K562 (cell line): ENCODE data around the gene HMGCL. TPM values are rescaled to one million over a fixed set of nuclear protein-coding genes. Genes with fewer than 3 reads are reported as not detected.

ENCODE experiments used
- ATAC-seq: fragments of 200-7000 bp; cut with Tn5 transposase; 3 replicates; pipeline ENCODE4 v1.9.1; 2020; ENCODE audit warnings: moderate library complexity
- BruUV-seq: library from RNA; stranded (reverse); fragments of 400-500 nt; replicated peaks from 2 replicates; lab custom pipeline; 2021; lab: Mats Ljungman, UMichigan
- CTCF ChIA-PET: fragments of 300-600 bp; formaldehyde crosslinking; extraction: SDS; loops from one replicate; lab custom pipeline; 2021; ENCODE audit warnings: low intra/inter-chr PET ratio; lab: Yijun Ruan, JAX
- POLR2A ChIA-PET: fragments of 300-600, 350-650 bp; sonication (Branson Sonifier 250); formaldehyde crosslinking; extraction: SDS; loops from one replicate; lab custom pipeline; 2021; ENCODE audit warnings: antibody characterized with exemption, inconsistent platforms; lab: Yijun Ruan, JAX
- DNase-seq, 4 experiments: peaks; one replicate each; pipeline versions ENCODE4 v3.0.0 to v3.0.0-alpha.2; 2011 to 2018; ENCODE audit warnings: low spot score in 3 of 4, mixed read lengths in 3 of 4; ENCODE audit errors: extremely low read depth in 1 of 4
- FAIRE-seq: peaks from 2 replicates; lab custom pipeline; 2011; peaks lifted over from hg19 to GRCh38; lab: Jason Lieb, UNC
- H2AFZ ChIP-seq: 2 replicates; pipeline ENCODE4 v1.6.0; 2011; ENCODE audit warnings: low read depth, low read length, control low read depth, inconsistent platforms
- H3K27ac ChIP-seq: fragments of 200-600 bp; 3 replicates; pipeline ENCODE4 v1.8.0; 2011; ENCODE audit warnings: low read depth, mild to moderate bottlenecking, control low read depth, inconsistent platforms, low read length, moderate library complexity, mixed read lengths; ENCODE audit errors: extremely low read depth
- H3K27me3 ChIP-seq, 2 experiments: fragments of 300-600 bp in 1 of 2; 2 replicates in 1 of 2; 3 replicates in 1 of 2; pipeline versions ENCODE4 v1.6.0 to v1.8.0; 2011; ENCODE audit warnings: inconsistent platforms in 2 of 2, low read length in 2 of 2, mild to moderate bottlenecking in 1 of 2, mixed read lengths in 1 of 2, moderate library complexity in 1 of 2; ENCODE audit not compliant: control insufficient read depth in 2 of 2, insufficient read depth in 2 of 2
- H3K36me3 ChIP-seq: fragments of 300-600 bp; 3 replicates; pipeline ENCODE4 v1.8.0; 2011; ENCODE audit warnings: mild to moderate bottlenecking, low read length, inconsistent platforms; ENCODE audit not compliant: control insufficient read depth, insufficient read depth
- H3K4me1 ChIP-seq, 2 experiments: fragments of 200-600 bp in 1 of 2; replicated peaks in 1 of 2; 2 replicates in 1 of 2; 3 replicates in 1 of 2; pipeline versions ENCODE4 v1.5.1 to v1.8.0; 2011; ENCODE audit warnings: inconsistent platforms in 2 of 2, low read length in 2 of 2, mild to moderate bottlenecking in 1 of 2, mixed read lengths in 1 of 2, moderate library complexity in 1 of 2; ENCODE audit not compliant: control insufficient read depth in 2 of 2, insufficient read depth in 2 of 2
- H3K4me2 ChIP-seq: 2 replicates; pipeline ENCODE4 v1.6.1; 2011; ENCODE audit warnings: low read length, control low read depth, inconsistent platforms, mixed read lengths; ENCODE audit not compliant: insufficient read depth
- H3K4me3 ChIP-seq: fragments of 200-600 bp; sonication (generic), shearing (Covaris generic); 2 replicates; pipeline ENCODE4 v1.5.1; 2016; ENCODE audit warnings: control low read depth, inconsistent platforms
- H3K79me2 ChIP-seq: fragments of 200-600 bp; 3 replicates; pipeline ENCODE4 v1.8.0; 2011; ENCODE audit warnings: low read length, inconsistent platforms; ENCODE audit not compliant: control insufficient read depth, insufficient read depth
- H3K9ac ChIP-seq, 2 experiments: 2 replicates each; pipeline versions ENCODE4 v1.6.0 to v1.6.1; 2011; ENCODE audit warnings: low read depth in 2 of 2, low read length in 2 of 2, control low read depth in 1 of 2, inconsistent platforms in 1 of 2, mild to moderate bottlenecking in 1 of 2, mixed read lengths in 1 of 2; ENCODE audit not compliant: insufficient read depth in 1 of 2
- H3K9me1 ChIP-seq: one replicate; pipeline ENCODE4 v1.6.0; 2011; ENCODE audit warnings: inconsistent platforms, mild to moderate bottlenecking, low read length, moderate library complexity; ENCODE audit not compliant: control insufficient read depth, insufficient read depth
- H3K9me3 ChIP-seq: replicated peaks from 2 replicates; pipeline ENCODE4 v1.5.1; 2011; ENCODE audit warnings: low read depth, low read length, inconsistent platforms; ENCODE audit not compliant: control insufficient read depth, insufficient read depth
- H4K20me1 ChIP-seq: replicated peaks from 2 replicates; pipeline ENCODE4 v1.6.1; 2011; ENCODE audit warnings: low read length, inconsistent platforms, mixed read lengths; ENCODE audit not compliant: control insufficient read depth, insufficient read depth
- ETS2 ChIP-seq: IDR thresholded peaks from 2 replicates; pipeline ENCODE4 v1.6.1; 2016; ENCODE audit warnings: borderline replicate concordance, missing genetic modification characterization, mild to moderate bottlenecking, moderate library complexity, missing compliant biosample characterization; ENCODE audit not compliant: poor library complexity, severe bottlenecking
- HEY1 ChIP-seq: fragments of 250-450 bp; sonication (Bioruptor Pico); IDR thresholded peaks from 2 replicates; pipeline ENCODE4 v1.5.0; 2020; ENCODE audit warnings: mild to moderate bottlenecking, moderate library complexity, borderline replicate concordance
- IRF2 ChIP-seq: sonication (generic); formaldehyde crosslinking; IDR thresholded peaks from 2 replicates; pipeline ENCODE4 v1.8.1; 2022; ENCODE audit warnings: mild to moderate bottlenecking, missing genetic modification reagents
- NFIC ChIP-seq: fragments of 450-650 bp; IDR thresholded peaks from 2 replicates; pipeline ENCODE4 v1.6.1; 2017; ENCODE audit warnings: mild to moderate bottlenecking, inconsistent platforms
- PHF20 ChIP-seq: fragments of 450-650 bp; IDR thresholded peaks from 2 replicates; pipeline ENCODE4 v1.6.1; 2018; ENCODE audit not compliant: partially characterized antibody
- TGIF2 ChIP-seq: sonication (generic); formaldehyde crosslinking; IDR thresholded peaks from 2 replicates; pipeline ENCODE4 v1.8.1; 2022; ENCODE audit warnings: mild to moderate bottlenecking, missing genetic modification reagents, moderate library complexity
- ZNF395 ChIP-seq: fragments of 200-800 bp; sonication (Bioruptor generic); IDR thresholded peaks from 2 replicates; pipeline ENCODE4 v1.6.1; 2017; ENCODE audit warnings: missing genetic modification characterization, missing compliant biosample characterization
- ZNF592 ChIP-seq: fragments of 450-650 bp; IDR thresholded peaks from 2 replicates; pipeline ENCODE4 v1.6.1; 2017; ENCODE audit warnings: antibody characterized with exemption, mild to moderate bottlenecking
- WGBS: fragments of 100-300 bp; shearing (Covaris generic); methylation state at CpG from one replicate; pipeline ENCODE4 v1.1.6; 2016; ENCODE audit warnings: low coverage, mixed read lengths; ENCODE audit not compliant: insufficient coverage; ENCODE audit errors: missing lambda C conversion rate; 5-methylcytosine and 5-hydroxymethylcytosine counted together
- in situ Hi-C: fragments of 300-500 bp; cut with MboI; formaldehyde crosslinking; loops from 4 replicates; pipeline ENCODE4 v1.15.0; 2018; ENCODE audit warnings: inconsistent platforms, mixed read lengths
- intact Hi-C: fragments of 100-400 bp; cut with micrococcal nuclease; formaldehyde crosslinking; loops from 2 replicates; pipeline ENCODE4 v1.14.2; 2022
- polyA plus RNA-seq, 8 experiments: library from polyadenylated mRNA; depleted of rRNA in 4 of 8; stranded (reverse) in 5 of 8; unstranded in 3 of 8; fragments of >200 nt; fragmentation: Nextera tagmentation in 2 of 8; fragmentation: Illumina TruSeq in 1 of 8; extraction: Ambion mirVana in 2 of 8; extraction: Trizol in 1 of 8; gene quantifications; 2 replicates each; pipeline versions ENCODE4 v1.2.1 to v1.2.3, GENCODE V29; 2011 to 2014; ENCODE audit warnings: inconsistent platforms in 1 of 8, missing spikeins in 1 of 8
- total RNA-seq, 7 experiments: library from RNA; depleted of rRNA in 6 of 7; stranded (reverse); fragments of >200 nt in 6 of 7; fragmentation: Illumina TruSeq in 2 of 7; extraction: Trizol in 2 of 7; gene quantifications; 2 replicates each; pipeline versions ENCODE4 v1.2.1 to v1.2.3, GENCODE V29; 2011 to 2021; ENCODE audit warnings: low replicate concordance in 1 of 7

HMGCL gene
- total and polyA plus RNA-seq, 9 of the 15 experiments (the other 6 are each of a cell fraction or from before 2014, with no cell fraction given), result 18.0 to 82.2 (median 24.2) TPM

- POLR2A ChIA-PET, result interaction anchor here (0.6 to 6.8 kb wide), 14 partner anchors 9 to 884 kb away, joined by 3 to 71 read pairs (median 3); partner anchors contain the start of genes LYPLA2, PITHD1 and PNRC2
- H3K9ac ChIP-seq, result peak overlapping the region in 1 of 2 experiments; percentile 28; a peak in 2 of 4 replicates
- H3K4me3 ChIP-seq, result no peak overlapping the region
- peak overlapping the region; percentile 96; the same call in 1 of the 2 replicates for H3K4me2 ChIP-seq
- ATAC-seq (no peak), FAIRE-seq (no peak), DNase-seq (no peak)
- H2AFZ ChIP-seq, result no peak overlapping the region
- H3K9me3 ChIP-seq, result no peaks in the 10 kb centered on the region
- in situ Hi-C loops, result no loop called here
- H4K20me1 ChIP-seq, result no peaks in the 10 kb centered on the region
- peaks cover 25% of the 10 kb centered on the region; the same call in 2 of the 3 replicates for H3K36me3 ChIP-seq
- H3K27me3 ChIP-seq, result no peaks in the 10 kb centered on the region
- BruUV-seq, result no TSS peak
- CTCF ChIA-PET, result no interaction called here
- H3K4me1 ChIP-seq, result peaks cover 21 to 35% of the 10 kb centered on the region in 2 experiments
- H3K9me1 ChIP-seq, result peaks cover 5% of the 10 kb centered on the region
- intact Hi-C loops, result loop anchor here (2.0 kb wide), 1 partner anchor 29 kb away; no protein-coding TSS in a partner anchor
- TF ChIP-seq ETS2 (tag) (no peak), TGIF2 (CRISPR knock-in tag) (no peak), NFIC (peak; percentile 22; the same call in 1 of the 2 replicates)
- WGBS, result 57% methylated on average over 10 of the region's 10 CpGs
- no peak overlapping the region for H3K27ac ChIP-seq
- peaks cover 24% of the 10 kb centered on the region for H3K79me2 ChIP-seq
Observed at GRCh38 chr1:23801876-23802275, 23.4 kb downstream of the HMGCL start.

GRCh38 chr1:23801338-23801748 is 23.9 kb downstream of the HMGCL start:
- no peak for FAIRE-seq
- Histone ChIP-seq H3K4me2 (peak overlapping the region; percentile 96), H3K27ac (peak overlapping the region; percentile 74), H3K9ac (peak overlapping the region; percentile 93 to 98), H3K27me3 (no peaks in the 10 kb centered on the region), H3K9me3 (no peaks in the 10 kb centered on the region), H3K4me1 (peaks cover 21 to 35% of the 10 kb centered on the region in 2 experiments), H3K4me3 (peak overlapping the region; percentile 80), H3K36me3 (peaks cover 30% of the 10 kb centered on the region; the same call in 2 of the 3 replicates), H2AFZ (peak overlapping the region; percentile 69), H3K9me1 (peaks cover 5% of the 10 kb centered on the region), H4K20me1 (no peaks in the 10 kb centered on the region), H3K79me2 (peaks cover 24% of the 10 kb centered on the region)
- 0 out of 3 replicates have a peak, but pooled peaks have one; percentile 0 for ATAC-seq
- intact Hi-C loops (loop anchor here (2.0 kb wide), 1 partner anchor 29 kb away; no protein-coding TSS in a partner anchor), in situ Hi-C loops (no loop called here)
- TSS peak; percentile 61 for BruUV-seq
- no peak for DNase-seq
- POLR2A ChIA-PET, result interaction anchor here (0.6 to 6.8 kb wide), 11 partner anchors 10 to 884 kb away, joined by 3 to 71 read pairs (median 3); partner anchors contain the start of genes LYPLA2, PITHD1 and PNRC2
- WGBS, result 26% methylated on average over 19 of the region's 19 CpGs
- CTCF ChIA-PET, result no interaction called here
- no peak for TF ChIP-seq IRF2 (CRISPR knock-in tag)
- TF ChIP-seq PHF20, result no peak
- TF ChIP-seq ZNF395 (CRISPR knock-in tag), result peak; percentile 1; the same call in 1 of the 2 replicates
- no peak for TF ChIP-seq HEY1 (CRISPR knock-in tag)
- TF ChIP-seq ZNF592, result 0 out of 2 replicates have a peak, but pooled peaks have one; percentile 37
